Measurements from ENCODE around the gene IMPG2. TPM values are rescaled to one million over a fixed set of nuclear protein-coding genes. Genes with fewer than 3 reads are reported as not detected.

Gene IMPG2
- total and polyA plus RNA-seq, 7 donors: 0.05 to 0.64 (median 0.17) TPM

- intact Hi-C loops (cut with DNase I): no loop called here
- Histone ChIP-seq H3K4me3 (no peak overlapping the region), H3K27me3 (ENCODE audit: insufficient read depth in 3 of 3, low read length in 2 of 3) (no peaks in the 10 kb centered on the region), H3K4me1 (no peaks in the 10 kb centered on the region), H3K9me3 (no peaks in the 10 kb centered on the region), H3K36me3 (ENCODE audit: insufficient read depth in 1 of 2, low read depth in 1 of 2) (no peaks in the 10 kb centered on the region), H3K27ac (no peak overlapping the region)
- no peak for DNase-seq
- TF ChIP-seq CTCF (IDR thresholded peaks at IDR 0.05): no peak
- no peak for ATAC-seq
- WGBS, 3 donors: 88 to 89% (median 89%) methylated on average over 1 of the region's 1 CpG
Measured at GRCh38 chr3:101279765-101280385, 40.5 kb downstream of the IMPG2 start.

- Histone ChIP-seq H3K27me3 (ENCODE audit: insufficient read depth in 3 of 3, low read length in 2 of 3) (no peaks in the 10 kb centered on the region), H3K4me1 (no peaks in the 10 kb centered on the region), H3K4me3 (no peak overlapping the region), H3K27ac (no peak overlapping the region), H3K9me3 (no peaks in the 10 kb centered on the region), H3K36me3 (ENCODE audit: insufficient read depth in 1 of 2, low read depth in 1 of 2) (no peaks in the 10 kb centered on the region)
- intact Hi-C loops (cut with DNase I): no loop called here
- no peak for DNase-seq
- TF ChIP-seq CTCF (IDR thresholded peaks at IDR 0.05): no peak
- ATAC-seq: no peak
Measured at GRCh38 chr3:101279162-101279561, 41.2 kb downstream of the IMPG2 start.

- Histone ChIP-seq H3K27ac (no peak overlapping the region), H3K9me3 (no peaks in the 10 kb centered on the region), H3K4me1 (no peaks in the 10 kb centered on the region), H3K4me3 (no peak overlapping the region), H3K27me3 (ENCODE audit: insufficient read depth in 3 of 3, low read length in 2 of 3) (no peaks in the 10 kb centered on the region), H3K36me3 (ENCODE audit: insufficient read depth in 1 of 2, low read depth in 1 of 2) (no peaks in the 10 kb centered on the region)
- intact Hi-C loops (cut with DNase I): no loop called here
- no peak for TF ChIP-seq CTCF (IDR thresholded peaks at IDR 0.05)
- DNase-seq (no peak), ATAC-seq (no peak)
Measured at GRCh38 chr3:101278727-101279126, 41.6 kb downstream of the IMPG2 start.

- TF ChIP-seq CTCF (IDR thresholded peaks at IDR 0.05): no peak
Measured at GRCh38 chr3:101273608-101274007, 46.8 kb downstream of the IMPG2 start.

GRCh38 chr3:101273156-101273555 is 47.2 kb downstream of the IMPG2 start:
- no peaks in the 10 kb centered on the region for H3K36me3 ChIP-seq (ENCODE audit: insufficient read depth in 1 of 2, low read depth in 1 of 2)
- ATAC-seq (no peak), DNase-seq (no peak)
- H3K9me3 ChIP-seq: no peaks in the 10 kb centered on the region
- H3K27me3 ChIP-seq (ENCODE audit: insufficient read depth in 3 of 3, low read length in 2 of 3): no peaks in the 10 kb centered on the region
- no peak overlapping the region for H3K4me3 ChIP-seq
- intact Hi-C loops (cut with DNase I): no loop called here
- no peak overlapping the region for H3K27ac ChIP-seq
- no peak for TF ChIP-seq CTCF (IDR thresholded peaks at IDR 0.05)
- no peaks in the 10 kb centered on the region for H3K4me1 ChIP-seq

More at GRCh38 chr3:101273608-101274007, 46.8 kb downstream of the IMPG2 start:
- no peak overlapping the region for H3K27ac ChIP-seq
- H3K36me3 ChIP-seq (ENCODE audit: insufficient read depth in 1 of 2, low read depth in 1 of 2): no peaks in the 10 kb centered on the region
- no peaks in the 10 kb centered on the region for H3K27me3 ChIP-seq (ENCODE audit: insufficient read depth in 3 of 3, low read length in 2 of 3)
- no peaks in the 10 kb centered on the region for H3K9me3 ChIP-seq
- DNase-seq (no peak), ATAC-seq (no peak)
- H3K4me3 ChIP-seq: no peak overlapping the region
- no peaks in the 10 kb centered on the region for H3K4me1 ChIP-seq
- WGBS, 3 donors: 87 to 90% (median 88%) methylated on average over 2 of the region's 2 CpGs
- intact Hi-C loops (cut with DNase I): no loop called here

Measured in psoas muscle (tissue), 8 donors.